Adrenal gland (tissue), 12 donors: ENCODE measurements around the gene ATP8B3. TPM values are rescaled to one million over a fixed set of nuclear protein-coding genes. Genes with fewer than 3 reads are reported as not detected.

Experiments used
- DNase-seq, 7 donors: peaks; one replicate each; pipeline ENCODE4 v3.0.0-alpha.2; 2019 to 2020
- H3K27ac ChIP-seq, 5 donors: fragments of 200-600 bp; sonication (generic) in 4 of 5; 1 replicate in 3 of 5; 2 replicates in 2 of 5; pipeline versions ENCODE4 v1.5.1 to v1.8.0; 2016 to 2020; ENCODE audit warnings: mild to moderate bottlenecking in 1 of 5
- H3K27me3 ChIP-seq: fragments of 200-600 bp; 2 replicates; pipeline ENCODE4 v1.8.0; 2021
- H3K36me3 ChIP-seq, 2 donors: fragments of 200-600 bp; replicated peaks in 1 of 2; 1 replicate in 1 of 2; 2 replicates in 1 of 2; pipeline versions ENCODE4 v1.5.1 to v1.8.0; 2018 to 2022
- H3K4me1 ChIP-seq, 2 donors: fragments of 200-600 bp; replicated peaks in 1 of 2; 1 replicate in 1 of 2; 2 replicates in 1 of 2; pipeline versions ENCODE4 v1.5.1 to v1.8.0; 2018 to 2021
- H3K4me3 ChIP-seq, 4 donors: fragments of 200-600 bp; sonication (generic) in 3 of 4; one replicate each; pipeline ENCODE4 v1.5.1; 2016 to 2018
- H3K9me3 ChIP-seq, 3 donors: fragments of 200-600 bp; sonication (generic) in 1 of 3; replicated peaks in 1 of 3; 1 replicate in 2 of 3; 2 replicates in 1 of 3; pipeline versions ENCODE4 v1.5.1 to v1.8.0; 2016 to 2021
- POLR2A ChIP-seq, 2 donors: fragments of 450-650 bp; IDR thresholded peaks; one replicate each; pipeline ENCODE4 v1.6.1; 2017; ENCODE audit warnings: antibody characterized with exemption in 2 of 2, mild to moderate bottlenecking in 2 of 2, moderate library complexity in 1 of 2
- WGBS, 4 donors: extraction: QIAGEN DNeasy Blood & Tissue Kit in 2 of 4; methylation state at CpG; one replicate each; pipeline versions ENCODE4 v1.1.5 to v1.1.7; 2013 to 2017; 5-methylcytosine and 5-hydroxymethylcytosine counted together
- intact Hi-C, 2 donors: fragments of 100-400 bp; cut with DNase I; formaldehyde crosslinking; loops; one replicate each; pipeline versions ENCODE4 v1.14.1 to v1.15.0; 2022 to 2023
- polyA plus RNA-seq, 3 donors: library from polyadenylated mRNA; stranded (reverse); fragments of 200-250 nt in 2 of 3; fragments of 350-450 nt in 1 of 3; fragmentation: Illumina TruSeq in 1 of 3; extraction: RNeasy Lipid Tissue Mini Kit (QIAGEN cat#74804) in 1 of 3; gene quantifications; one replicate each; pipeline ENCODE4 v1.2.3, GENCODE V29; 2013 to 2014
- total RNA-seq, 9 donors: library from RNA; depleted of rRNA in 4 of 9; stranded (reverse); fragments of >200 nt in 4 of 9; fragments of 120-200 nt in 1 of 9; fragmentation: NEBNext Ultra II Directional in 1 of 9; extraction: Animal tissue kit (Norgen Biotek cat#: 25700) in 1 of 9; gene quantifications; one replicate each; pipeline versions ENCODE4 v1.1.0 to v1.2.4, GENCODE V29; 2013 to 2023
- TF ChIP-seq, protein P1 (sequence below), 6 experiments: fragments of 450-650 bp in 4 of 6; fragments of 200-600 bp in 2 of 6; sonication (generic) in 1 of 6; IDR thresholded peaks; 1 replicate in 5 of 6; 2 replicates in 1 of 6; pipeline versions ENCODE4 v1.5.1 to v1.8.0; 2016 to 2021; ENCODE audit warnings: antibody characterized with exemption in 6 of 6, mild to moderate bottlenecking in 2 of 6, moderate library complexity in 1 of 6
- donor health status: healthy with polysubstance abuse.
- donor health status: Bipolar disorder and iron deficiency.
- donor health status: DM: yes; HTN: yes; CAD: no.
- donor health status: DM: no; HTN: no; CAD: no.
- donor health status: DM: no; HTN: no; CAD: no.
- donor health status: DM: yes; HTN: yes; CAD: no.

ATP8B3 gene
- total and polyA plus RNA-seq, 12 donors, result 0.26 to 15.1 (median 4.4) TPM

DNA sequence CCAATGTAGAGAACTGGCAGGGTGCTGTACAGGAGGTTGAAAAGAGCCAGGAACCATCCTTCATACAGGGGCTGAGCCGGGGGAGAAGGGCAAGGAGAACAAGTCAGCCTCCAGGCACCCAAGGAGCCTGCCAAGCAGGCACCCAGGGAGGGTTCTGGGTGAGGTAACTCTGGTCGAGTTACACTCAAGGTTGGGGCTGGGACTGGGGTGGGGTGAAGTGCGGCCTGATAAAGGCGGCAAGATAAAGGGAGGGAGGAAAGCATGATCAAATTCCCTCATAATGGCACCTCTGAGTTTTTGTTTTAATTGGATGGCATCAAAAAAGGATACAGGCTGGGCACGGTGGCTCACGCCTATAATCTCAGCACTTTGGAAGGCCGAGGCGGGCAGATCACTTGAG, 25.0 kb downstream of the ATP8B3 start:
- 70 to 79% (median 74%) methylated on average over 8 of the region's 8 CpGs for WGBS, 4 donors
- no peak for DNase-seq
- TF ChIP-seq, protein P1, sequence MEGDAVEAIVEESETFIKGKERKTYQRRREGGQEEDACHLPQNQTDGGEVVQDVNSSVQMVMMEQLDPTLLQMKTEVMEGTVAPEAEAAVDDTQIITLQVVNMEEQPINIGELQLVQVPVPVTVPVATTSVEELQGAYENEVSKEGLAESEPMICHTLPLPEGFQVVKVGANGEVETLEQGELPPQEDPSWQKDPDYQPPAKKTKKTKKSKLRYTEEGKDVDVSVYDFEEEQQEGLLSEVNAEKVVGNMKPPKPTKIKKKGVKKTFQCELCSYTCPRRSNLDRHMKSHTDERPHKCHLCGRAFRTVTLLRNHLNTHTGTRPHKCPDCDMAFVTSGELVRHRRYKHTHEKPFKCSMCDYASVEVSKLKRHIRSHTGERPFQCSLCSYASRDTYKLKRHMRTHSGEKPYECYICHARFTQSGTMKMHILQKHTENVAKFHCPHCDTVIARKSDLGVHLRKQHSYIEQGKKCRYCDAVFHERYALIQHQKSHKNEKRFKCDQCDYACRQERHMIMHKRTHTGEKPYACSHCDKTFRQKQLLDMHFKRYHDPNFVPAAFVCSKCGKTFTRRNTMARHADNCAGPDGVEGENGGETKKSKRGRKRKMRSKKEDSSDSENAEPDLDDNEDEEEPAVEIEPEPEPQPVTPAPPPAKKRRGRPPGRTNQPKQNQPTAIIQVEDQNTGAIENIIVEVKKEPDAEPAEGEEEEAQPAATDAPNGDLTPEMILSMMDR (IDR thresholded peaks at IDR 0.05), result no peak
- no peak for TF ChIP-seq POLR2A (IDR thresholded peaks at IDR 0.05)
- H3K36me3 ChIP-seq, result no peaks in the 10 kb centered on the region
- intact Hi-C loops, result no loop called here
- H3K4me1 ChIP-seq, result no peaks in the 10 kb centered on the region
- H3K4me3 ChIP-seq, result no peak overlapping the region
- peaks cover 17% of the 10 kb centered on the region for H3K27me3 ChIP-seq
- no peak overlapping the region for H3K27ac ChIP-seq
- H3K9me3 ChIP-seq, result no peaks in the 10 kb centered on the region

DNA sequence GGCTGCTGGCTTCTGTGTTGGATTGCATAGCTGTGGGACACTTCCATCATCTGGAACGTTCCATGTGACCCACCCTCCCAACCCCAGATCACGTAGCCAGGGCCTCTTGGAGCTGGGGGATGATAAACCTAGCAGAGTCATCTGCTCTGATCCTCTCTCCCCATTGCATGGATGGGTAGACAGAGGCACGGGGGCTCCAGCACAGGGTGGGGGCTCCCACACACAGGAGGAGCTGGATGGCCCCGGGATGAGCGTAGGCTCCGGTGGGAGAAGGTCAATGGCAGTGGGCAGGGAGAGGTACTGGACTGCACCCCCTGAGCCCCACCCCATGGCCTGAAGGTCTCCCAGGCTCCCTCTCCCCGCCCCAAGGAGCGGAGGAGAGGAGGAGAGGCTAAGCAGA, 25.4 kb downstream of the ATP8B3 start:
- H3K27me3 ChIP-seq, result peaks cover 21% of the 10 kb centered on the region
- intact Hi-C loops, result no loop called here

DNA sequence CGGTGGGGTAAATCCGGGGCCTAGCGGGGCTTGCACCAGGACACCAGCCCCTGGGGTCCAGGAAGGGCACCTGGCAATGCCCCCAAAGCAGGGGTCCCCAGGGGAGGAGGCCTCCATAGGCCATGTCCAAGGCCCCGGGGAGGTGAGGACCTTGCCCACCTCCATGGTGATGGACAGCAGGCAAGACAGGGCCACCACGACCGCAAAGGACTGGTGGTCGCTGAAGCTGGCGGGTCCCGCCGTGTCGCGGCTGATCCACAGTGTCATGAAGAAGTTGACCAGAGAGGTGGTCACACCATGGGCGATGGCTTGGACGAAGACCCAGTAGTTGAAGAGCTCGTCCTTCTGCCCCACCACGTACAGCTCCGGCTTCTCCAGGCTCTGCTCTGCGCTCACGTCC, 26.8 kb downstream of the ATP8B3 start:
- 89 to 96% (median 92%) methylated on average over 15 to 19 of the region's 19 CpGs for WGBS, 4 donors
- H3K36me3 ChIP-seq, result no peaks in the 10 kb centered on the region
- no peak overlapping the region for H3K4me3 ChIP-seq
- H3K27me3 ChIP-seq, result peaks cover 27% of the 10 kb centered on the region
- intact Hi-C loops, result no loop called here
- no peak overlapping the region for H3K27ac ChIP-seq
- no peaks in the 10 kb centered on the region for H3K4me1 ChIP-seq
- DNase-seq, result no peak
- peaks cover 0 to 6% (median 0%) of the 10 kb centered on the region in 3 donors for H3K9me3 ChIP-seq
- TF ChIP-seq, protein P1 (IDR thresholded peaks at IDR 0.05), result no peak
- no peak for TF ChIP-seq POLR2A (IDR thresholded peaks at IDR 0.05)

More for the DNA sequence above, 25.4 kb downstream of the ATP8B3 start:
- H3K4me1 ChIP-seq, result no peaks in the 10 kb centered on the region
- H3K9me3 ChIP-seq, result peaks cover 0 to 4% (median 0%) of the 10 kb centered on the region in 3 donors
- H3K27ac ChIP-seq, result no peak overlapping the region
- TF ChIP-seq POLR2A (IDR thresholded peaks at IDR 0.05), result no peak
- TF ChIP-seq, protein P1 (IDR thresholded peaks at IDR 0.05), result no peak
- H3K36me3 ChIP-seq, result no peaks in the 10 kb centered on the region
- H3K4me3 ChIP-seq, result no peak overlapping the region
- 86 to 89% (median 88%) methylated on average over 6 to 8 of the region's 8 CpGs for WGBS, 4 donors
- DNase-seq, result no peak

DNA sequence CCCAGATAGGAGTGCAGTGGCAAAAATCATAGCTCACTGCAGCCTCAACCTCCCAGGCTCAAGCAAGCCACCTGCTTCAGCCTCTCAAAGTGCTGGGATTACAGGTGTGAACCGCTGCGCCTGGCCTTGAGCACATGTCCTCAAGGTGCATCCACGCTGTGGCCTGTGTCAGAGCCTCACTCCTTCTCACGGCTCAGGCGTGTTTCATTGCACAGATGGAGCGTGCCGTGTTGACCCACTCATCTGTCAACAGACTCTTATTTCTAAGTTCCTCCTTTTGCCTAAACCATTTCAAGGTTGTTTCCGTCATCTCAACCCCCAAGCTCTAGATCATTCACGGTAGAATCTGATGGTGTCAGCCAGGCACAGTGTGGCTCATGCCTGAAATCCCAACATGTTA, 28.2 kb downstream of the ATP8B3 start:
- TF ChIP-seq, protein P1 (IDR thresholded peaks at IDR 0.05), result no peak
- no peak for TF ChIP-seq POLR2A (IDR thresholded peaks at IDR 0.05)
- peaks cover 35% of the 10 kb centered on the region for H3K27me3 ChIP-seq
- H3K4me3 ChIP-seq, result no peak overlapping the region
- DNase-seq, result no peak
- peaks cover 0 to 6% (median 0%) of the 10 kb centered on the region in 3 donors for H3K9me3 ChIP-seq
- no peaks in the 10 kb centered on the region for H3K4me1 ChIP-seq
- intact Hi-C loops, result no loop called here
- H3K27ac ChIP-seq, result no peak overlapping the region
- no peaks in the 10 kb centered on the region for H3K36me3 ChIP-seq
- 69 to 83% (median 77%) methylated on average over 9 of the region's 9 CpGs for WGBS, 4 donors
